AG04449 (cell line): ENCODE data around the gene KRTAP3-1.
"Not testable (repeated sequence)": the region's sequence is repeated elsewhere in the genome, so short reads cannot be mapped to it uniquely, and the experiment has no call there.

Experiments
- CTCF ChIA-PET: fragments of 350-600 bp; formaldehyde crosslinking; extraction: SDS; loops from one replicate; lab custom pipeline; 2021; ENCODE audit warnings: antibody characterized with exemption; lab: Yijun Ruan, JAX
- POLR2A ChIA-PET: fragments of 400-600, 350-600 bp; formaldehyde crosslinking; extraction: SDS; loops from one replicate; lab custom pipeline; 2020; ENCODE audit warnings: antibody characterized with exemption, inconsistent platforms; lab: Yijun Ruan, JAX
- DNase-seq: peaks from one replicate; pipeline ENCODE4 v3.0.0-alpha.2; 2010; ENCODE audit warnings: low read depth, low spot score
- H3K4me3 ChIP-seq: 2 replicates; pipeline ENCODE4 v1.5.1; 2011; ENCODE audit warnings: low read depth, mild to moderate bottlenecking, control low read depth, low read length
- CTCF ChIP-seq: IDR thresholded peaks from one replicate; pipeline ENCODE4 v1.5.1; 2011; ENCODE audit warnings: mild to moderate bottlenecking, moderate library complexity, low read length, control low read depth, inconsistent platforms; ENCODE audit not compliant: insufficient read depth; ENCODE audit errors: missing control alignments

KRTAP3-1 gene

GRCh38 chr17:41009301-41009760 is 403 bp upstream of the KRTAP3-1 start:
- TF ChIP-seq CTCF = no peak
- DNase-seq = no peak
- no peak overlapping the region for H3K4me3 ChIP-seq
- POLR2A ChIA-PET = no interaction called here
- CTCF ChIA-PET = interaction anchor here (0.8 kb wide), 1 partner anchor 11 kb away, joined by 3 read pairs; no protein-coding TSS in a partner anchor

DNA sequence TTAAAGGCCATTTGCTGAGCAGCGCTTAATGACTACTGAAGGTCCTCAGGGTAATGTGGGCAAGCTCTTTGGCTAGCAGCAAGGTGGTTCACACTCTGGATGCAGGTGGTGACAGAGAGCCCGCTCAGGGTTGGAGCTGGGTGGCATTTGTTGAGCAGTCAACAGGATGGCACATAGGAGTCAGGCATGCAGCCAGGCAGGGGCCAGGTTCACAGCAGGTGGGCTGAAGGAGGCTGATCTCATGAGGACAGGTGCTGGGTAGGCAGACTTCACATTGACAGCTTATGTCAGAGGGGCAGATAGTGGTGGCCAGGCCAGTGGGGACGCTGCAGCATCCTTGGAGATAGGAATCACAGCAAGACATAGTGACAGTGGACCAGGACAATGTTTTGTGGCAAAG is 4.5 kb downstream of the KRTAP3-1 start:
- POLR2A ChIA-PET = no interaction called here
- TF ChIP-seq CTCF = no peak
- CTCF ChIA-PET = interaction anchor here (1.1 kb wide), 1 partner anchor 9 kb away, joined by 5 read pairs; no protein-coding TSS in a partner anchor
- no peak overlapping the region for H3K4me3 ChIP-seq
- no peak for DNase-seq

DNA sequence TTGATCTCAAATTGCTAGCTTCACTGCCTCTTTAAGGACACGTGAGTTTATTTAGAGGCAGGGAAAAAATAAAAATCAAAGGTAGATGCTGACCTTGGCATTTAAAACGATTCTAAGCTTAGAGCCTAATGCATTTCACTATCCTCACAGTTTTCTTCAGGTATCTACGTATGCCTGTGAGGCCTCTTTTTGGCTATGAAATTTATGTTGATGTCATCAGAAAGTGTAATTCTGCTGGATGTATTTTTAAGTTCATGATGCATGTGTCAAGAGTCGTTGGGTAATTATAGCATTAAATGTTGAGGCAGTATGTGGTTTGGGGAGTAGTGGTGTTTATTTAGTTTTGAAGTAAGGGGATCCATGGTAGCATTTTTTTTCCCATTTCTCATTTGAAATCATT is 5.0 kb downstream of the KRTAP3-1 start:
- CTCF ChIA-PET = interaction anchor here (1.1 kb wide), 1 partner anchor 9 kb away, joined by 5 read pairs; no protein-coding TSS in a partner anchor
- no peak overlapping the region for H3K4me3 ChIP-seq
- no peak for TF ChIP-seq CTCF
- POLR2A ChIA-PET = no interaction called here
- DNase-seq = no peak

DNA sequence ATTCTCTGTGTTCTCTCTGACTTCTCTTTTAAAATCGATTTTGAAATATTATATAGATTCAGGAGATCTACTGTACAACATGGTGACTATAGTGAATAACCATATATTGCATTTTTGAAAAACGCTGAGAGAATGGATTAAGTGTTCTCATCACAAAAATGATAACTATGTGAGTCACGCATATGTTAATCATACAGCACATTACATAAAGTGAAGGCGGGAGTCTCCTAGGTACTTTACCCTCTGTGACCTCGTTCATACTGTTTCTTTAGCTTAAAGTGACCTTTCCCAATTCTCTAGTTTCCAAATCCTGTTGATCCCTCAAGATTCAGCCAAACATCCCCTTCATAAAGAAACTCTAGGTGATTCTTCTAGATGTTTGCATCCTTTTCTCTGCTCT is 6.1 kb downstream of the KRTAP3-1 start:
- POLR2A ChIA-PET = no interaction called here

GRCh38 chr17:41001795-41002194 is 7.1 kb downstream of the KRTAP3-1 start:
- TF ChIP-seq CTCF = no peak
- POLR2A ChIA-PET = no interaction called here
- H3K4me3 ChIP-seq = no peak overlapping the region
- CTCF ChIA-PET = no interaction called here
- no peak for DNase-seq

More for the DNA sequence above, 6.1 kb downstream of the KRTAP3-1 start:
- no peak overlapping the region for H3K4me3 ChIP-seq
- no peak for TF ChIP-seq CTCF
- CTCF ChIA-PET = no interaction called here
- DNase-seq = no peak

DNA sequence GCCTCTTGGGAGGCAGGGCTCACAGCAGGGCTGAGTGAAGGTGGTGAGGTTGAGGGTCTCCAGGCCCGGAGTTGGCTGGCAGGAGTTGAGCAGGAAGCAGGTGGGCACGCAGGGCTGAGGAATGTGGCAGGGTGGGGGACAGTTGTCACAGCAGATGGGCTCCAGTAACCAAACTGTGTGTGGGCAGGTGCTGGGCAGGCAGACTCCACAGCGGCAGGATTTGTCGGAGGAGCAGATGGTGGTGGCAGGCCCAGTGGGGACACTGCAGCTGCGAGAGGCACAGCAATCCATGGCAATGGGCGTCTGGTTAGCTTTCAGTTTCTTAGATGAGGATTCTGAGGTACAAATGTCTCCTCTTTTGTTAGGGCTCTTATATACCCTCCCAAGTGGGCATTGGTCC is 9.4 kb downstream of the KRTAP3-1 start, which contains the start of gene KRTAP3-2:
KRTAP3-2 (minus strand) TSS at position 344 of the 400 bp plus-strand sequence; CDS start at position 291, 53 bp downstream.
- CTCF ChIA-PET, POLR2A ChIA-PET, H3K4me3 ChIP-seq, DNase-seq: not testable (repeated sequence)

DNA sequence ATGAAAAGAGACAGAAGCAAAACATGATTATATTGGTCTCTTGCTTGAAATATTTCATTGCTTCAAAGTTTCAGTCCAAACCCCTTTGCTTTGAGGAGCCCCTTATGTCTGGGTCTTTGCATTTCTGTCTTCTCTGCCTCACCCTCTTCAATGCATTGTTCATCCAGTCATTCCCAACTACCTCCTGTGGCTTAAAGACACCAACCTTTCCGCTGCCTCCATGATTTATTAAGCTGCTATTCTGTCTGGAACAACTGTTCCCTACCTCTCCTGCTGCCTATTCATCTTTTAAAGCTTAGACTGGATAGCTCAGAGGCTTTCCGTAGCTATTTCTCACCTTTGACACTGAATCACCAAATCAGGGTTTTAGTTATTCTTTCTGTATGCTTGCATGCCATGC is 11.6 kb downstream of the KRTAP3-1 start:
- no peak for TF ChIP-seq CTCF
- no peak for DNase-seq
- H3K4me3 ChIP-seq = no peak overlapping the region
- CTCF ChIA-PET = no interaction called here
- POLR2A ChIA-PET = no interaction called here
